ENCODE results near the gene OPTC. TPM values are rescaled to one million over a fixed set of nuclear protein-coding genes. Genes with fewer than 3 reads are reported as not detected.

Gene OPTC
- polyA plus RNA-seq, 2 of the 4 experiments (the other 2 are of a cell fraction) = not detected

DNA sequence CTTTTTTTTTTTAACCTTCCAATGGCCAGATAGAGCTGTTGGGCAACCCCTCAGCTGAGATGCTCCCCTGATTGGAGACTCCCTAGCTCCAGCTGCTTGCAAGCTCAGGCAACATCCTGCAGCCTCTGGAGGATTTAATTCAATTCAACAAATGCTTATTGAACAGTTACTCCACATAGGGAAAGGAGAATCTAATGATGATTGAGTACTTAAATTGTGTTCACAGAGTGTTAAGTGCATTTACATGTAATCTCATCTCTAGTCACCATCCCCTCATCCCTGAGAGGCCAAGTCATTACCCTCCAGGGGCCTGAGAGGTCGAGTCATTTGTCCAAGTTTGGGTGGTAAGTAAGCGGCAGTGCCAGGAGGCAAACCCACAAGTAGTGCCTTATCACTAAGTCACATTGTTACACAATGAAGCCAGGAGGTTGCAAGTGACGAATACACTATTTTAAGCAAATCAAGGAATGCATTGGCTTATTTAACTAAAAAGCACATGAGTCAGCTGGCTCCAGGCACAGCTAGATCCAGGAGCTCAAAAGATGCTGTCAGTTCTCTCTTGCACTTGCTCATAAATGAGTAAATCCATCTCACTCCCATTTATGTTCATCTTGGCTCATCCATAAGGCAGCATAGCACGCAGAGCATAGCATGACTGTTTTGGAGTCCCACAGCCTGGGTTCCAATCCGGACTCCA, 64.3 kb downstream of the OPTC start:
- POLR2A ChIA-PET = interaction anchor here (1.2 to 1.3 kb wide), 3 partner anchors 9 to 135 kb away, joined by 3 to 7 read pairs (median 4); no protein-coding TSS in a partner anchor
- Histone ChIP-seq H3K4me3 (no peak overlapping the region), H3K4me1 (peaks cover 40% of the 10 kb centered on the region), H3K27ac (peak overlapping the region; percentile 59 to 80), H3K4me2 (peak overlapping the region; percentile 44), H3K9me3 (no peaks in the 10 kb centered on the region)
- DNase-seq (ENCODE audit: low read depth in 1 of 2, low spot score in 1 of 2) (peak; percentile 65 to 76), FAIRE-seq (peak; percentile 18), ATAC-seq (peak; percentile 82 to 89)
- WGBS (ENCODE audit: missing lambda C conversion rate) = 3% methylated on average over 5 of the region's 5 CpGs
- CTCF ChIA-PET = interaction anchor here (0.6 to 2.0 kb wide), 6 partner anchors 11 to 143 kb away, joined by 3 to 14 read pairs (median 4); no protein-coding TSS in a partner anchor
- TF ChIP-seq, protein P1, sequence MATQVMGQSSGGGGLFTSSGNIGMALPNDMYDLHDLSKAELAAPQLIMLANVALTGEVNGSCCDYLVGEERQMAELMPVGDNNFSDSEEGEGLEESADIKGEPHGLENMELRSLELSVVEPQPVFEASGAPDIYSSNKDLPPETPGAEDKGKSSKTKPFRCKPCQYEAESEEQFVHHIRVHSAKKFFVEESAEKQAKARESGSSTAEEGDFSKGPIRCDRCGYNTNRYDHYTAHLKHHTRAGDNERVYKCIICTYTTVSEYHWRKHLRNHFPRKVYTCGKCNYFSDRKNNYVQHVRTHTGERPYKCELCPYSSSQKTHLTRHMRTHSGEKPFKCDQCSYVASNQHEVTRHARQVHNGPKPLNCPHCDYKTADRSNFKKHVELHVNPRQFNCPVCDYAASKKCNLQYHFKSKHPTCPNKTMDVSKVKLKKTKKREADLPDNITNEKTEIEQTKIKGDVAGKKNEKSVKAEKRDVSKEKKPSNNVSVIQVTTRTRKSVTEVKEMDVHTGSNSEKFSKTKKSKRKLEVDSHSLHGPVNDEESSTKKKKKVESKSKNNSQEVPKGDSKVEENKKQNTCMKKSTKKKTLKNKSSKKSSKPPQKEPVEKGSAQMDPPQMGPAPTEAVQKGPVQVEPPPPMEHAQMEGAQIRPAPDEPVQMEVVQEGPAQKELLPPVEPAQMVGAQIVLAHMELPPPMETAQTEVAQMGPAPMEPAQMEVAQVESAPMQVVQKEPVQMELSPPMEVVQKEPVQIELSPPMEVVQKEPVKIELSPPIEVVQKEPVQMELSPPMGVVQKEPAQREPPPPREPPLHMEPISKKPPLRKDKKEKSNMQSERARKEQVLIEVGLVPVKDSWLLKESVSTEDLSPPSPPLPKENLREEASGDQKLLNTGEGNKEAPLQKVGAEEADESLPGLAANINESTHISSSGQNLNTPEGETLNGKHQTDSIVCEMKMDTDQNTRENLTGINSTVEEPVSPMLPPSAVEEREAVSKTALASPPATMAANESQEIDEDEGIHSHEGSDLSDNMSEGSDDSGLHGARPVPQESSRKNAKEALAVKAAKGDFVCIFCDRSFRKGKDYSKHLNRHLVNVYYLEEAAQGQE (IDR thresholded peaks at IDR 0.05) = no peak
- TF ChIP-seq, protein P2, sequence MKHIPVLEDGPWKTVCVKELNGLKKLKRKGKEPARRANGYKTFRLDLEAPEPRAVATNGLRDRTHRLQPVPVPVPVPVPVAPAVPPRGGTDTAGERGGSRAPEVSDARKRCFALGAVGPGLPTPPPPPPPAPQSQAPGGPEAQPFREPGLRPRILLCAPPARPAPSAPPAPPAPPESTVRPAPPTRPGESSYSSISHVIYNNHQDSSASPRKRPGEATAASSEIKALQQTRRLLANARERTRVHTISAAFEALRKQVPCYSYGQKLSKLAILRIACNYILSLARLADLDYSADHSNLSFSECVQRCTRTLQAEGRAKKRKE (CRISPR knock-in tag; IDR thresholded peaks at IDR 0.05; ENCODE audit: low read depth) = no peak
- TF ChIP-seq KDM1A (IDR thresholded peaks at IDR 0.05; ENCODE audit: low read depth) = no peak
- TF ChIP-seq, protein P3, sequence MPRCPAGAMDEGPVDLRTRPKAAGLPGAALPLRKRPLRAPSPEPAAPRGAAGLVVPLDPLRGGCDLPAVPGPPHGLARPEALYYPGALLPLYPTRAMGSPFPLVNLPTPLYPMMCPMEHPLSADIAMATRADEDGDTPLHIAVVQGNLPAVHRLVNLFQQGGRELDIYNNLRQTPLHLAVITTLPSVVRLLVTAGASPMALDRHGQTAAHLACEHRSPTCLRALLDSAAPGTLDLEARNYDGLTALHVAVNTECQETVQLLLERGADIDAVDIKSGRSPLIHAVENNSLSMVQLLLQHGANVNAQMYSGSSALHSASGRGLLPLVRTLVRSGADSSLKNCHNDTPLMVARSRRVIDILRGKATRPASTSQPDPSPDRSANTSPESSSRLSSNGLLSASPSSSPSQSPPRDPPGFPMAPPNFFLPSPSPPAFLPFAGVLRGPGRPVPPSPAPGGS (IDR thresholded peaks at IDR 0.05) = peak; percentile 69; the same call in 1 of the 3 replicates
- TF ChIP-seq SREBF2 (IDR thresholded peaks at IDR 0.05) = no peak
- TF ChIP-seq CHD4 (IDR thresholded peaks at IDR 0.05; ENCODE audit: borderline replicate concordance) = no peak
- no peak for TF ChIP-seq KDM5A (IDR thresholded peaks at IDR 0.05)
- TF ChIP-seq FOXS1 (CRISPR knock-in tag; IDR thresholded peaks at IDR 0.05) = no peak
- peak; percentile 59 to 74; a peak in 2 of 5 replicates for TF ChIP-seq EP300 (IDR thresholded peaks at IDR 0.05)
- peak; percentile 8 to 48; a peak in 1 of 5 replicates for TF ChIP-seq RAD21 (conservative IDR thresholded peaks at IDR 0.05 in 1 of 2, IDR thresholded peaks at IDR 0.05 in 1 of 2)
- TF ChIP-seq POLR2AphosphoS2 (conservative IDR thresholded peaks at IDR 0.05; ENCODE audit: low read length) = no peak
- no peak for TF ChIP-seq MYC (IDR thresholded peaks at IDR 0.05; ENCODE audit: borderline replicate concordance, low read length)
- TF ChIP-seq CHD2 (IDR thresholded peaks at IDR 0.05; ENCODE audit: low read length, partially characterized antibody) = no peak
- no peak for TF ChIP-seq HOXB13 (CRISPR knock-in tag; IDR thresholded peaks at IDR 0.05; ENCODE audit: low read depth)
- no peak for TF ChIP-seq NPAS2 (CRISPR knock-in tag; IDR thresholded peaks at IDR 0.05; ENCODE audit: borderline replicate concordance)
- no peak for TF ChIP-seq EHF (CRISPR knock-in tag; IDR thresholded peaks at IDR 0.05)
- TF ChIP-seq, protein P4, sequence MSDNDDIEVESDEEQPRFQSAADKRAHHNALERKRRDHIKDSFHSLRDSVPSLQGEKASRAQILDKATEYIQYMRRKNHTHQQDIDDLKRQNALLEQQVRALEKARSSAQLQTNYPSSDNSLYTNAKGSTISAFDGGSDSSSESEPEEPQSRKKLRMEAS (IDR thresholded peaks at IDR 0.05) = peak; percentile 66
- TF ChIP-seq CBX8 (IDR thresholded peaks at IDR 0.05) = no peak
- no peak for TF ChIP-seq HDAC2 (IDR thresholded peaks at IDR 0.05)
- no peak for TF ChIP-seq MAZ (IDR thresholded peaks at IDR 0.05; ENCODE audit: borderline replicate concordance, low read depth, low read length)
- TF ChIP-seq TP53 (CRISPR knock-in tag; IDR thresholded peaks at IDR 0.05) = no peak
- no peak for TF ChIP-seq ZFP36 (IDR thresholded peaks at IDR 0.05; ENCODE audit: borderline replicate concordance, partially characterized antibody)
- no peak for TF ChIP-seq ESRRA (IDR thresholded peaks at IDR 0.05; ENCODE audit: borderline replicate concordance, low read length)
- peak; percentile 85 to 92; a peak in 3 of 4 replicates for TF ChIP-seq CEBPB (IDR thresholded peaks at IDR 0.05)
- TF ChIP-seq ZC3H11A (IDR thresholded peaks at IDR 0.05) = no peak
- TF ChIP-seq BHLHE40 (IDR thresholded peaks at IDR 0.05; ENCODE audit: low read depth, low read length) = no peak
- no peak for TF ChIP-seq NFE2L2 (conservative IDR thresholded peaks at IDR 0.05; ENCODE audit: low read length)
- TF ChIP-seq GATA3 (IDR thresholded peaks at IDR 0.05; ENCODE audit: borderline replicate concordance) = peak; percentile 85; the same call in 1 of the 2 replicates
- TF ChIP-seq JUNB (IDR thresholded peaks at IDR 0.05) = peak; percentile 94
- no peak for TF ChIP-seq ZNF302 (CRISPR knock-in tag; IDR thresholded peaks at IDR 0.05)
- TF ChIP-seq, protein P5, sequence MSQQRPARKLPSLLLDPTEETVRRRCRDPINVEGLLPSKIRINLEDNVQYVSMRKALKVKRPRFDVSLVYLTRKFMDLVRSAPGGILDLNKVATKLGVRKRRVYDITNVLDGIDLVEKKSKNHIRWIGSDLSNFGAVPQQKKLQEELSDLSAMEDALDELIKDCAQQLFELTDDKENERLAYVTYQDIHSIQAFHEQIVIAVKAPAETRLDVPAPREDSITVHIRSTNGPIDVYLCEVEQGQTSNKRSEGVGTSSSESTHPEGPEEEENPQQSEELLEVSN (IDR thresholded peaks at IDR 0.05; ENCODE audit: borderline replicate concordance, low read depth) = no peak
- no peak for TF ChIP-seq HOXB5 (CRISPR knock-in tag; IDR thresholded peaks at IDR 0.05)
- no peak for TF ChIP-seq RCOR1 (IDR thresholded peaks at IDR 0.05; ENCODE audit: low read depth, low read length)
- TF ChIP-seq, protein P6, sequence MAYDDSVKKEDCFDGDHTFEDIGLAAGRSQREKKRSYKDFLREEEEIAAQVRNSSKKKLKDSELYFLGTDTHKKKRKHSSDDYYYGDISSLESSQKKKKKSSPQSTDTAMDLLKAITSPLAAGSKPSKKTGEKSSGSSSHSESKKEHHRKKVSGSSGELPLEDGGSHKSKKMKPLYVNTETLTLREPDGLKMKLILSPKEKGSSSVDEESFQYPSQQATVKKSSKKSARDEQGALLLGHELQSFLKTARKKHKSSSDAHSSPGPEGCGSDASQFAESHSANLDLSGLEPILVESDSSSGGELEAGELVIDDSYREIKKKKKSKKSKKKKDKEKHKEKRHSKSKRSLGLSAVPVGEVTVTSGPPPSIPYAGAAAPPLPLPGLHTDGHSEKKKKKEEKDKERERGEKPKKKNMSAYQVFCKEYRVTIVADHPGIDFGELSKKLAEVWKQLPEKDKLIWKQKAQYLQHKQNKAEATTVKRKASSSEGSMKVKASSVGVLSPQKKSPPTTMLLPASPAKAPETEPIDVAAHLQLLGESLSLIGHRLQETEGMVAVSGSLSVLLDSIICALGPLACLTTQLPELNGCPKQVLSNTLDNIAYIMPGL (CRISPR knock-in tag; IDR thresholded peaks at IDR 0.05; ENCODE audit: borderline replicate concordance) = no peak

Data from A549 (cell line).